PC-3 (cell line): ENCODE results near the gene UBAC2.

ENCODE experiments used
- CTCF ChIP-seq: fragments of 300-600 bp; sonication (generic); conservative IDR thresholded peaks from 2 replicates; pipeline ENCODE4 v1.5.1; 2017; ENCODE audit warnings: antibody characterized with exemption, low read depth, mild to moderate bottlenecking, low read length
- EZH2 ChIP-seq: fragments of 300-600 bp; sonication (generic); IDR thresholded peaks from one replicate; pipeline ENCODE4 v1.6.1; 2017; ENCODE audit warnings: antibody characterized with exemption, mild to moderate bottlenecking, low read length; ENCODE audit not compliant: unreplicated experiment

GRCh38 chr13:99354371-99354951 is 153.8 kb downstream of the UBAC2 start:
- TF ChIP-seq CTCF (no peak), EZH2 (no peak)
